T-helper 1 cell treated with Interleukin-12 subunit alpha and Interleukin-12 subunit beta and Interleukin-4 antibody, amounts not matched to agents 30 μg/mL and 1 μg/mL, for 36 hours (primary cell): ENCODE results near the gene ST3GAL5.

Source experiments
- H3K27ac Mint-ChIP-seq: one replicate; pipeline ENCODE4 v1.8.0; 2021; ENCODE audit warnings: mild to moderate bottlenecking, mixed read lengths
- H3K27me3 Mint-ChIP-seq: one replicate; pipeline ENCODE4 v1.8.0; 2021; ENCODE audit warnings: low read depth, mixed read lengths
- H3K36me3 Mint-ChIP-seq: one replicate; pipeline ENCODE4 v1.8.0; 2021; ENCODE audit warnings: low read depth, mixed read lengths
- H3K4me1 Mint-ChIP-seq: one replicate; pipeline ENCODE4 v1.8.0; 2021; ENCODE audit warnings: low read depth, mixed read lengths
- H3K4me3 Mint-ChIP-seq: one replicate; pipeline ENCODE4 v1.8.0; 2021; ENCODE audit warnings: mild to moderate bottlenecking, moderate library complexity, mixed read lengths
- H3K9me3 Mint-ChIP-seq: one replicate; pipeline ENCODE4 v1.8.0; 2021; ENCODE audit warnings: mixed read lengths

Gene ST3GAL5

GRCh38 chr2:85925216-85925671 is 36.5 kb upstream of the ST3GAL5 start:
- H3K9me3 Mint-ChIP-seq: no peaks in the 10 kb centered on the region
- H3K27me3 Mint-ChIP-seq: peaks cover 19% of the 10 kb centered on the region
- H3K27ac Mint-ChIP-seq: no peak overlapping the region

DNA sequence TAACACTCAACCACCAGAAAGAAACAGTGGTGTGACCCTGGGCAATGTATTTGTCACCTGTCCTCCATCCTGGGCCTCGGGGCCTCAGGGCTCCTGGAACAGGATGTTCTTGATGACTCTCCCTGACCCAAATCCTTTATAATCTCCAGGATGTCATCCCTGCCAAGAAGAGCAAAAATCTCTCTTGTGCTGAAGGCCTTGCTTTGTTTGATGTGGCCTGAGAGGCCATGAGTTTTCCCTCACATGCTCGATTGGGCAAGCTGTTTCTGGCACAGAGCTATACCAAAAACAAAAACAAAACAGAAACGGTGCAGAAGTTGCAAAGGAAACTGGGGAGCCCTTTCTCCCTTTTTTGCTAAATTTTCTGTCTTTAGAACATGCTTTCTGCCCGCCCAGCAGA is 35.7 kb upstream of the ST3GAL5 start:
- Mint-ChIP-seq H3K27ac (peak overlapping the region; percentile 34), H3K27me3 (peaks cover 22% of the 10 kb centered on the region), H3K4me3 (no peak overlapping the region), H3K36me3 (peaks cover 2% of the 10 kb centered on the region), H3K9me3 (no peaks in the 10 kb centered on the region), H3K4me1 (peaks cover 22% of the 10 kb centered on the region)

More at GRCh38 chr2:85925216-85925671, 36.5 kb upstream of the ST3GAL5 start:
- Mint-ChIP-seq H3K4me1 (peaks cover 22% of the 10 kb centered on the region), H3K4me3 (no peak overlapping the region), H3K36me3 (peaks cover 2% of the 10 kb centered on the region)

DNA sequence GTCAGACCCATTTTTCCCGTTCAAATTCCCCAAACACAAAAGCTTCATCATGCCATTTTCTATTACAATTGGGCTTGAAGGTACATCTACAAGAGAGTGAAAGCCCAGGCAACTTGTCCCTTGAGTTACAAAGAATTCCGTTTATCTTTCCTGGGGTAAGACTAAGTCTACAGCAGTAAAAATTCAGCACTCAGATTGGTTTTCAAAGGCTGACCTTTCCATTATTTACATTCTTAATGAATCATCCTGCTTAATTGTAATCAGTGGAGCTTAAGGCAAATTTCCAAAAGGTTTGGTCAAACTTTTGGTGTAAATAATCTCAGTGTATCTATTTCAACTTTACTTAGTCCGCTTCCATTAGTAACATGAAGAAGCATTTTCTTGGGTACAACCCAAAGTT is 33.4 kb upstream of the ST3GAL5 start:
- Mint-ChIP-seq H3K9me3 (no peaks in the 10 kb centered on the region), H3K27me3 (peaks cover 21% of the 10 kb centered on the region), H3K4me1 (peaks cover 16% of the 10 kb centered on the region), H3K27ac (no peak overlapping the region), H3K4me3 (no peak overlapping the region), H3K36me3 (no peaks in the 10 kb centered on the region)

DNA sequence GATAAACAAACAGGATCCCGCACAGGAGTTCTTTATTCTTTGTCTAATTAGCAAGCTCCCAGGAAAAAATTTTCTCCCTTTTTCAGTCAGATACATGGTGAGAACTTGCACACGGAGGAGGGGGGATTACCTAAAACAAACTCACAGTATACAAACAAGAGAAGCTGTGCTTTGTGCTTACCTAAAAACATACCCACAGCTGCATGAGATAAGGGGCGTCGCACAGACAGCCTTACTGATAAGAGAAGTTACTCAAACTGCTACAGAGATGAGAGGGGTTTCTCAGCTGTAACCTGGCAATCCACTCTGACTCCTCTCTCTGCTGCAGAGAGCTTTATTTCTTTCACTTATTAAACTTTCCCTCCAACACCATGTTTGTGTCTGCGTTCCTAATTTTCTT is 32.9 kb upstream of the ST3GAL5 start:
- Mint-ChIP-seq H3K27me3 (peaks cover 21% of the 10 kb centered on the region), H3K4me3 (no peak overlapping the region), H3K27ac (no peak overlapping the region), H3K9me3 (no peaks in the 10 kb centered on the region), H3K4me1 (peaks cover 16% of the 10 kb centered on the region), H3K36me3 (no peaks in the 10 kb centered on the region)

DNA sequence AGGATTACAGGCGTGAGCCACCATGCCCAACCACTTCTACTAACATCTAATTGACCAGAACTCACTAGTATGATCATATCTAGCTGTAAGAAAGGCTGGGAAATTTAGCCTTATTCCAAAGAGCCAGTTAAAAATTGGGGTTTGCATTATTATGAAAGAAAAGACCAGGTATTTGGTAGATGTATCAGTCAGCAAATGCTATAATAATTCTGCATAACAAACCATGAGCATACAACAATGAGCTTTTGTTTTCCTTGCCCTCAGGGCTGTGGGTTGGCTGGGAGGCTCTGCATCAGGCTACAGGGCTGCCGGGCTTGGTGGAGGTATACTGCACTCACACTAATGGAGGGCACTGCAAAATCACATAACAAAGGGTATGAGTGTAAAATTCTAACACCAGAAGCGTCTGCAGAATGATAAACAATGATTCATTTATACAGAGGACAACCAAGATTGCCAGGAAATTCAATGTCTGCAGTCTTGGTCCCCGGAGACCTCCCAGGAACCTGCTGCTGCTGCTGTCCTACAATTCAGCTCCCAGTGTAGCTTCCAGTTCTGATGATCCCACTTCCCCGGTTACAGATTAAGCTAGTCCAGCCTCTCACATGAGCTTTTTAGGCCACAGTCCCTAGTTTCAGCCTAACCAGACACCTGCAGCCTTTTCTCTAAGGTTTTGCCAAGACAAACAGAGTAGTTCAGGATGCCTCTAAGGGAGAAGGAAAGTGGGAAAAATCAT is 32.2 kb upstream of the ST3GAL5 start:
- Mint-ChIP-seq H3K4me3 (no peak overlapping the region), H3K4me1 (peaks cover 14% of the 10 kb centered on the region), H3K36me3 (no peaks in the 10 kb centered on the region), H3K27ac (no peak overlapping the region), H3K9me3 (no peaks in the 10 kb centered on the region), H3K27me3 (peaks cover 21% of the 10 kb centered on the region)

GRCh38 chr2:85917887-85918795 is 29.4 kb upstream of the ST3GAL5 start:
- no peaks in the 10 kb centered on the region for H3K36me3 Mint-ChIP-seq
- H3K27ac Mint-ChIP-seq: no peak overlapping the region
- H3K27me3 Mint-ChIP-seq: peaks cover 21% of the 10 kb centered on the region
- H3K4me3 Mint-ChIP-seq: no peak overlapping the region
- no peaks in the 10 kb centered on the region for H3K4me1 Mint-ChIP-seq
- H3K9me3 Mint-ChIP-seq: no peaks in the 10 kb centered on the region

- H3K27me3 Mint-ChIP-seq: peaks cover 10% of the 10 kb centered on the region
- H3K9me3 Mint-ChIP-seq: no peaks in the 10 kb centered on the region
- no peaks in the 10 kb centered on the region for H3K36me3 Mint-ChIP-seq
These were observed 27.0 kb upstream of the ST3GAL5 start for GRCh38 chr2:85915606-85916303.

GRCh38 chr2:85914922-85915321 is 26.1 kb upstream of the ST3GAL5 start:
- H3K4me1 Mint-ChIP-seq: no peaks in the 10 kb centered on the region
- no peak overlapping the region for H3K27ac Mint-ChIP-seq
- peaks cover 7% of the 10 kb centered on the region for H3K27me3 Mint-ChIP-seq
- no peaks in the 10 kb centered on the region for H3K36me3 Mint-ChIP-seq
- H3K9me3 Mint-ChIP-seq: no peaks in the 10 kb centered on the region
- H3K4me3 Mint-ChIP-seq: no peak overlapping the region

More at GRCh38 chr2:85915606-85916303, 27.0 kb upstream of the ST3GAL5 start:
- H3K4me1 Mint-ChIP-seq: no peaks in the 10 kb centered on the region
- no peak overlapping the region for H3K4me3 Mint-ChIP-seq
- no peak overlapping the region for H3K27ac Mint-ChIP-seq

DNA sequence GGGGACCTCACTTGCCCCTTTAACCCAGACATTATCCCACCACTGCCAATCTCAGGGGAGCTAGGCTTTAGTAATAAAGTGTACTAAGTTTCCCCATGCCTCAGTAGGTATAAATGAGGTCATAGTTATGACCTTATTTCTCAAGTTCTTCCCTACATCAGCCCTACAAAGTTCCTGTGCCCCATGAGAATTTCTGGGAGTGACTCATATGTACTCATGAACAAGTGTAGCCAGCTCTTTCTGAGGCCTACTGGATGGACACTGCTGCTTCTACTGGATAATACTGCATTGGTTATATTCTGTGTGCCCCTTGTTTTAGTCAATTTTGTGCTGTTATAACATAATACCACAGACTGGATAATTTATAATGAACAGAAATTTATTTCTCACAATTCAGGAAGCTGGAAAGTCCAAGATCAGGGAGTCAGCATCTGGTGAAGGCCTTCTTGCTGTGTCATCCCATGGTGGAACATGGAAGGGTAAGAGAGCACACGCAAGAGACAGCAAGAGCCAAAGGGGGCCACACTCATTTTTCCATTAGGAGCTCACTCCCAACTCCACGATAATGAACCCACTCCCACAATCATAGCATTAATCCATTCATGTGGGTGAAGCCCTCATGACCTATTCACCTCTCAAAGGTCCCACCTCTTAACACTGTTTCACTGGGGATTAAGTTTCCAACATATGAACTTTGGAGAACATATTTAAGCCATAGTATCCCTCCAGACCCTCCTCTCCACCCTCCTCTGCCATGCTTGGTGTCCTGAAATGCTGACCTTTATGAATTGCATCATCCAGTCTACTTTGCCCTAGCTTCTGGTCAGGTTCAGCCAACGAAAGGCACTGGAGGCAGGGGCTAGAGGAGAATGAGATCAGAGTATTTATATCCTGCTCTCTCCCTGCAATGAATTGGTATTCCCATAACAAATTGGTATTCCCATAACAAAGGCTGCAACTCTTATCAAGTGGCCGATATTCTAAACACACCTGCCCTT is 25.4 kb upstream of the ST3GAL5 start:
- Mint-ChIP-seq H3K27ac (no peak overlapping the region), H3K4me3 (no peak overlapping the region), H3K9me3 (no peaks in the 10 kb centered on the region), H3K4me1 (no peaks in the 10 kb centered on the region), H3K27me3 (peaks cover 5% of the 10 kb centered on the region), H3K36me3 (no peaks in the 10 kb centered on the region)

DNA sequence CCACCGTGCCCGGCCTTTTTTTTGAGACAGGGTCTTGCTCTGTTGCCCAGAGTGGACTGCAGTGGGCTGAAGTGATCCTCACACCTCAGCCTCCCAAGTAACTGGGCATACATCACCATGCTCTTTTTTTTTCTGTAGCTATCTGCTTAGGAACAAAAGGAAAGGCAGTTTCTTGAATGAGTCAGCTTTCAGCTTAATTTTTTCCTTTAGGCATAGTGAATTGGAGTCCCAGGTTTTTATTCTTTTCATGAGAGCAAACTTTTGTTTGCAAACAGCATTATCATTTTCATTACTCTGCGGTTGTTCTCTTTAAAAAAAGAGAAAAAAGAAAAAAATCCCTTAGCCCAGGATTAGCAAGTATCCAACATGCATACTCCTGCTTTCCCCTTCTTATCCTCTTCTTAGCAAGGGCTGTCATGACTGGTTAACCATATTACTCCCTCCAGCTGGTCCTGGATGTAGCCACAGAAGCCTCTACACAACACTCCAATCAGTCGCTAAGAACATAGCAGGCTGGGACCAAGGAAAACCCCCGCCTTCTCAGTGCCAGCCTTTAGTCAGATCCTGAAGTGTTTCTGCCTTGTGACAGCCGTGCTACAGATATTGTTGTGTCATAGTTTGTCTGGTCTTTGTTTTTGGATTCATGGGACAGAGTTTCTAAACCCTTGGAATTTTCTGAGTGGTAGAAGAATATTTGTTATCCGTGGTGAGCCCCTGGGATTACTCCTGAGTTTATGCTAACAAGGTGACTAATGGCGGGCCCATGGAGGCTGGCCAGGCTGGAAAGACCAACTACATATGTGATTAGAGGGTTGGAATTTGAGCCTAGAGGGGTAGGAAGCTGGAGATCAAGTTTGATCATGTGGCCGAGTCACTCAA is 23.3 kb upstream of the ST3GAL5 start:
- H3K27me3 Mint-ChIP-seq: no peaks in the 10 kb centered on the region
- H3K36me3 Mint-ChIP-seq: no peaks in the 10 kb centered on the region
- H3K27ac Mint-ChIP-seq: no peak overlapping the region
- no peak overlapping the region for H3K4me3 Mint-ChIP-seq
- peaks cover 2% of the 10 kb centered on the region for H3K4me1 Mint-ChIP-seq
- no peaks in the 10 kb centered on the region for H3K9me3 Mint-ChIP-seq

- Mint-ChIP-seq H3K36me3 (no peaks in the 10 kb centered on the region), H3K4me1 (peaks cover 2% of the 10 kb centered on the region), H3K9me3 (no peaks in the 10 kb centered on the region), H3K27ac (no peak overlapping the region), H3K4me3 (no peak overlapping the region), H3K27me3 (peaks cover 8% of the 10 kb centered on the region)
These were observed 22.3 kb upstream of the ST3GAL5 start for GRCh38 chr2:85911097-85911496.

- Mint-ChIP-seq H3K4me3 (no peak overlapping the region), H3K27me3 (peaks cover 18% of the 10 kb centered on the region), H3K9me3 (no peaks in the 10 kb centered on the region), H3K4me1 (peaks cover 2% of the 10 kb centered on the region), H3K27ac (no peak overlapping the region), H3K36me3 (no peaks in the 10 kb centered on the region)
These were observed 20.2 kb upstream of the ST3GAL5 start for GRCh38 chr2:85909005-85909404.

DNA sequence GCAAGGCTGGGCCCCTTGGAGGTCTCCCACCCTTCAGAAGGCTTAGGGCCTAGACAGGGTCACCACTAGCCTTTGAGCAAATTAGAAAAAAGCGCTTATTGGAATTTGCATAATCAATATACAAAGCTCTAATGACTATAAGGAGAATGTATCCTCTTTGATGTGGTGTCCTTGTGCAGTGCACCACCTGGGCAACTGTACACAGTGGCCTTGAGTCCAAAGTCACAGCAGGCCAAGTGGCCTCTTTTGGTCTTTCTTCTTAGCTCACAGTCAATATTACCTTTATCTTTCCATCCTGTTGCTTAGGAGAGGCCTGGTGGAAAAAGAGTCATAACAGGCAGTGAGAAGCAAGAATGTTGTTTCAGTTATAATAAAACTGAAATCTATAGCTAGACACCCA is 19.7 kb upstream of the ST3GAL5 start:
- Mint-ChIP-seq H3K4me1 (peaks cover 2% of the 10 kb centered on the region), H3K9me3 (no peaks in the 10 kb centered on the region), H3K4me3 (no peak overlapping the region), H3K27ac (no peak overlapping the region), H3K27me3 (peaks cover 18% of the 10 kb centered on the region), H3K36me3 (no peaks in the 10 kb centered on the region)
